ENCODE results near the gene CLASP2.

DNA sequence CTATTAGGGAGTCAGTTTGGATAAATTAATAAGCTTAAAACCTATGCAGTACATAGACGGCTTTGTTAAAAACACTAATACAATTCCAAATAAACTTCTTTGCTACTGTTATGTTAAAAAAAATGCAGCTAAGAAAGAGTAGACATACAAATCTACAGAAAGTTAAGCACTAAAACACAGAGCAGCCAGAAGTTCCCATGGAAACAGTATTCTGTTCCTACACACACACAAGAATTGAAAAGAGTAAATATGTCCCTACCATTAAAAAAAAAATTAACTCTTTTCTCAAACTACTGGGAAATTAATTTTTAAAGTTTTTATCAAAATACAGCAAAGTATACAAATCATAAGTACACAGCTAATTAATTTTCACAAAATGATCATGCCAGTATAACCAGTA, 71.6 kb downstream of the CLASP2 start:
- TF ChIP-seq POLR2A (IDR thresholded peaks at IDR 0.05; ENCODE audit: low read depth) (no peak), EP300 (IDR thresholded peaks at IDR 0.05) (no peak), POLR2AphosphoS5 (IDR thresholded peaks at IDR 0.05) (no peak)
- TF ChIP-seq, protein P1, sequence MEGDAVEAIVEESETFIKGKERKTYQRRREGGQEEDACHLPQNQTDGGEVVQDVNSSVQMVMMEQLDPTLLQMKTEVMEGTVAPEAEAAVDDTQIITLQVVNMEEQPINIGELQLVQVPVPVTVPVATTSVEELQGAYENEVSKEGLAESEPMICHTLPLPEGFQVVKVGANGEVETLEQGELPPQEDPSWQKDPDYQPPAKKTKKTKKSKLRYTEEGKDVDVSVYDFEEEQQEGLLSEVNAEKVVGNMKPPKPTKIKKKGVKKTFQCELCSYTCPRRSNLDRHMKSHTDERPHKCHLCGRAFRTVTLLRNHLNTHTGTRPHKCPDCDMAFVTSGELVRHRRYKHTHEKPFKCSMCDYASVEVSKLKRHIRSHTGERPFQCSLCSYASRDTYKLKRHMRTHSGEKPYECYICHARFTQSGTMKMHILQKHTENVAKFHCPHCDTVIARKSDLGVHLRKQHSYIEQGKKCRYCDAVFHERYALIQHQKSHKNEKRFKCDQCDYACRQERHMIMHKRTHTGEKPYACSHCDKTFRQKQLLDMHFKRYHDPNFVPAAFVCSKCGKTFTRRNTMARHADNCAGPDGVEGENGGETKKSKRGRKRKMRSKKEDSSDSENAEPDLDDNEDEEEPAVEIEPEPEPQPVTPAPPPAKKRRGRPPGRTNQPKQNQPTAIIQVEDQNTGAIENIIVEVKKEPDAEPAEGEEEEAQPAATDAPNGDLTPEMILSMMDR (IDR thresholded peaks at IDR 0.05) = no peak

Data from esophagus muscularis mucosa (tissue), 4 donors.